Activated B cell treated with CpG ODN at 0.5 μM for 24 hours (primary cell): Measurements from ENCODE around the gene MZF1. TPM values are rescaled to one million over a fixed set of nuclear protein-coding genes. Genes with fewer than 3 reads are reported as not detected.

ENCODE experiments used
- ATAC-seq: fragments of 200-7000 bp; cut with Tn5 transposase; one replicate; pipeline ENCODE4 v1.10.0; 2021; ENCODE audit warnings: low read depth, mild to moderate bottlenecking, moderate library complexity
- CTCF ChIA-PET: fragments of 350-600 bp; sonication (Branson Sonifier 250); formaldehyde crosslinking; loops from one replicate; lab custom pipeline; 2021; ENCODE audit warnings: antibody characterized with exemption; lab: Charles Lee
- POLR2A ChIA-PET: fragments of 350-600 bp; sonication (Branson Sonifier 250); formaldehyde crosslinking; loops from one replicate; lab custom pipeline; 2021; ENCODE audit warnings: antibody characterized with exemption; lab: Charles Lee
- DNase-seq: peaks from one replicate; pipeline ENCODE4 v3.0.0; 2022
- H3K27ac Mint-ChIP-seq: one replicate; pipeline ENCODE4 v1.8.0; 2020; ENCODE audit warnings: mixed read lengths
- H3K27me3 Mint-ChIP-seq: one replicate; pipeline ENCODE4 v1.8.0; 2021; ENCODE audit warnings: mixed read lengths
- H3K36me3 Mint-ChIP-seq: one replicate; pipeline ENCODE4 v1.8.0; 2021; ENCODE audit warnings: low read depth, mixed read lengths
- H3K4me1 Mint-ChIP-seq: one replicate; pipeline ENCODE4 v1.8.0; 2021; ENCODE audit warnings: mixed read lengths
- H3K4me3 Mint-ChIP-seq: one replicate; pipeline ENCODE4 v1.8.0; 2020; ENCODE audit warnings: mild to moderate bottlenecking, mixed read lengths
- H3K9me3 Mint-ChIP-seq: one replicate; pipeline ENCODE4 v1.8.0; 2020; ENCODE audit warnings: mixed read lengths
- CTCF ChIP-seq: fragments of 200-600 bp; IDR thresholded peaks from one replicate; pipeline ENCODE4 v1.8.0; 2022; ENCODE audit warnings: antibody characterized with exemption, mild to moderate bottlenecking
- intact Hi-C: fragments of 100-400 bp; cut with micrococcal nuclease; formaldehyde crosslinking; loops from one replicate; pipeline ENCODE4 v1.15.1; 2024
- total RNA-seq: library from RNA; stranded (reverse); gene quantifications from 2 replicates; pipeline ENCODE4 v1.2.3, GENCODE V29; 2022

Gene MZF1
- total RNA-seq, 1 donor from 2014 or later = 54.5 TPM

GRCh38 chr19:58569191-58569942 is 3.8 kb downstream of the MZF1 start:
- ATAC-seq (no peak), DNase-seq (no peak)
- H3K27ac Mint-ChIP-seq = no peak overlapping the region
- no peak overlapping the region for H3K4me3 Mint-ChIP-seq
- ChIA-PET CTCF (no interaction called here), POLR2A (interaction anchor here (0.8 to 4.5 kb wide), 3 partner anchors 9 to 22 kb away, joined by 3 to 63 read pairs (median 4); partner anchors contain the start of genes CHMP2A and UBE2M)
- no peaks in the 10 kb centered on the region for H3K9me3 Mint-ChIP-seq
- H3K4me1 Mint-ChIP-seq = peaks cover 34% of the 10 kb centered on the region
- no peaks in the 10 kb centered on the region for H3K27me3 Mint-ChIP-seq
- TF ChIP-seq CTCF = no peak
- intact Hi-C loops = no loop called here
- peaks cover 31% of the 10 kb centered on the region for H3K36me3 Mint-ChIP-seq

GRCh38 chr19:58568453-58569130 is 4.5 kb downstream of the MZF1 start:
- no peaks in the 10 kb centered on the region for H3K9me3 Mint-ChIP-seq
- POLR2A ChIA-PET = interaction anchor here (1.3 to 2.0 kb wide), 4 partner anchors 13 to 49 kb away, joined by 4 to 8 read pairs (median 4); partner anchors contain the start of genes CHMP2A, TRIM28 and ZBTB45
- CTCF ChIA-PET = no interaction called here
- no peaks in the 10 kb centered on the region for H3K27me3 Mint-ChIP-seq
- no peak overlapping the region for H3K27ac Mint-ChIP-seq
- TF ChIP-seq CTCF = no peak
- DNase-seq (no peak), ATAC-seq (no peak)
- peaks cover 33% of the 10 kb centered on the region for H3K4me1 Mint-ChIP-seq
- intact Hi-C loops = no loop called here
- peaks cover 31% of the 10 kb centered on the region for H3K36me3 Mint-ChIP-seq
- no peak overlapping the region for H3K4me3 Mint-ChIP-seq

GRCh38 chr19:58566989-58567388 is 6.1 kb downstream of the MZF1 start:
- Mint-ChIP-seq H3K4me3 (no peak overlapping the region), H3K36me3 (peaks cover 23% of the 10 kb centered on the region), H3K9me3 (no peaks in the 10 kb centered on the region), H3K4me1 (peaks cover 34% of the 10 kb centered on the region), H3K27ac (no peak overlapping the region), H3K27me3 (no peaks in the 10 kb centered on the region)
- no peak for TF ChIP-seq CTCF
- ChIA-PET POLR2A (interaction anchor here (1.7 to 2.0 kb wide), 2 partner anchors 12 to 47 kb away, joined by 4 to 8 read pairs; partner anchors contain the start of genes CHMP2A and ZBTB45), CTCF (no interaction called here)
- intact Hi-C loops = no loop called here
- ATAC-seq = no peak
- no peak for DNase-seq

- no peak for TF ChIP-seq CTCF
- peaks cover 50% of the 10 kb centered on the region for H3K4me1 Mint-ChIP-seq
- CTCF ChIA-PET = interaction anchor here (2.0 kb wide), 1 partner anchor 44 kb away, joined by 6 read pairs; the partner anchor contains the start of gene ZBTB45
- ATAC-seq (no peak), DNase-seq (no peak)
- H3K36me3 Mint-ChIP-seq = peaks cover 18% of the 10 kb centered on the region
- H3K27me3 Mint-ChIP-seq = no peaks in the 10 kb centered on the region
- H3K4me3 Mint-ChIP-seq = peak overlapping the region; percentile 80
- H3K27ac Mint-ChIP-seq = no peak overlapping the region
- H3K9me3 Mint-ChIP-seq = no peaks in the 10 kb centered on the region
- intact Hi-C loops = loop anchor here (1.0 kb wide), 1 partner anchor 8 kb away; no protein-coding TSS in a partner anchor
- POLR2A ChIA-PET = interaction anchor here (1.3 to 2.3 kb wide), 3 partner anchors 9 to 20 kb away, joined by 5 to 12 read pairs (median 6); partner anchors contain the start of genes CHMP2A, MZF1 and TRIM28
These were observed 9.3 kb downstream of the MZF1 start for GRCh38 chr19:58563823-58564222.
